CD4-positive, alpha-beta T cell treated with Interleukin-1 beta for 1 hour (primary cell): Measurements from ENCODE around the gene PRSS36.

ENCODE experiments used
- DNase-seq, 2 donors: peaks; one replicate each; pipeline ENCODE4 v3.0.0-alpha.2; 2020 to 2022

The PRSS36 gene

DNA sequence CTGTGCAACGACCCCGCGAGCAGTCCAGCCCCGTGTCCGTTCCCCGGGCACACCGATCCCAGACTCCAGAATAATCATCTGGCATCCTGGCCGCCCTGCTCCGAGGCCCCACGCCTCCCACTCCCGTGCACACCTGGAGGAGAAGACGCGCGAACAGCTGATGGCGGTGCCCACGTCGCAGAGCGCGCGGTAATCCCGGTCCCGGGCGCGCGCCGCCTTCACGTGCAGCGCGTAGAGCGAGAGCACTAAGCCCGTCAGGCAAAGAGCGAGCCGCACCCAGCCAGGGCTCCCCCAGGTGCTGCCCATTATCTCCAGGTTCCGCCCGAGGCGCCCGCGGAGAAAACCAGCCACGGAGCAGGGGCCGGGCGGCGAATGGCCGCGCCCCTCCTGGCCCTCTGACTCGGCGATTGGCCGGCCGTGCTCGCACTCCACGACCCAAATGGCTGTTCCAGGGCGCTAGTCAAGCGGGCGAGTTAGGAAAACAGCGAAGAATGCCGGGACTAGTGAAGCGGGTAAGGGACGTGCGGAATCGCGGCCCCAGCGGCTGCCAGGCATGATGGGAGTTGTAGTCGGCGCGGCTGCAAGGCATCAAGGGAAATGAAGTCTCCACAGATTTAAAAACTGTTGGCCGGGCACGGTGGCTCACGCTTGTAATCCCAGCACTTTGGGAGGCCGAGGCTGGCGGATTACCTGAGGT is 55.3 kb downstream of the PRSS36 start, which contains the start of gene VKORC1:
Gene VKORC1 (minus strand): TSS at position 374 of the 697 bp plus-strand sequence. CDS start 68 bp downstream, at position 306.
- peak; percentile 88 to 89 for DNase-seq

DNA sequence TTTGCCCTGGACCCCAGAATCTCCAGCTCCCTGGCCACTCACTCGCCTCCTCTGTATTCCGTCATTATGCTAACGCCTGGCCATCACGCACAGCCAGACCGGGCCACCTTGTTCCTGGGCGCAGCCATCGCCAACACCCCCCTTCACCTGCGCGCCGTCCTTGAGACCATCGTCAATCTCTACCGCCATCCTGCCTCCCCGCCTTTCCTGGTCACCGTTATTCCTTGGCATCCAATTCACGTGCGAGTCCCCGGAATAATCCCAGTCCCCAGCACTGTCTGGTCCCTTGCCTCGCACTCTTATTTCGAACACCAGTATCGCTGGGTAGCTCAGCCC is 55.8 kb downstream of the PRSS36 start:
- DNase-seq: no peak

DNA sequence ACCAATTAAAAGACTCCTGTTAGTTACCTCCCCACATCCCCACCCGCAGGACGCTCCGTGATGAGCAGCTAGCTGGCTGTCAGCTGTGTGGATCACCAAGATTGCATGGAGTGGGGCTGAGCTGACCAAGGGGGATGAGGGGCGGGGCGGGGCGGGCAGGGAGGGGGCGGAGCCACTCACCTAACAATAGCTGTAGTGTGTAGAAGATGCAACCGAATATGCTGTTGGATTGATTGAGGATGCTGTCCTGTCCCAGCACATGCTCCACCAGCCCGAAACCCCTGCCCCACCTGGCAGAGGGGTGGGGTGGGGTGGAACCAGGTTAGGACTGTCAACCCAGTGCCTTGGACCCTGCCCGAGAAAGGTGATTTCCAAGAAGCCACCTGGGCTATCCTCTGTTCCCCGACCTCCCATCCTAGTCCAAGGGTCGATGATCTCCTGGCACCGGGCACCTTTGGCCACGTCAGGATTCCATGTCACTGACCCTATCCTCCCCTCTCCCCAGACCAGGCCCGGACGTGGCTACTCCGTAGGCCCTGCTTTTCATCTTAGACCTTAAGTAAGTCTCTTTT is 56.6 kb downstream of the PRSS36 start:
- no peak for DNase-seq

DNA sequence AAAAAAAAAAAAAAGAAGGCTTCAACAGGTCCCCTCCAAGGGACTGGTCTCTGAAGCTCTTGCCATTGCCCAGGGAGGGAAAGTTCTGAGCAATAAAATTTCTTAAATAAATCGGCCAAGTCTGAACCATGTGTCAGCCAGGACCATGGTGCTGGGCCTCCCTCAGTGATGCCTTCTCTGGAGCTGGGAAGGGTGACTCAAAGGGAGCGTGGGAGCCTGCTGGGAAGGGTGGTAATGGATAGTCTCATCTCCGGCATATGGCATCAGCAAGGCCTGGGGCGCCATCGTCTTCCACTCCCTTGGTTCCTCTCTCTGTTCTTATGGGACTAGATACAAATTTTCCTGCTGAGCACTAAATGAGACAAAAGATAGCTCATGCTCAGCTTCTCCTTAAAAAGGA is 57.5 kb downstream of the PRSS36 start:
- DNase-seq: no peak

DNA sequence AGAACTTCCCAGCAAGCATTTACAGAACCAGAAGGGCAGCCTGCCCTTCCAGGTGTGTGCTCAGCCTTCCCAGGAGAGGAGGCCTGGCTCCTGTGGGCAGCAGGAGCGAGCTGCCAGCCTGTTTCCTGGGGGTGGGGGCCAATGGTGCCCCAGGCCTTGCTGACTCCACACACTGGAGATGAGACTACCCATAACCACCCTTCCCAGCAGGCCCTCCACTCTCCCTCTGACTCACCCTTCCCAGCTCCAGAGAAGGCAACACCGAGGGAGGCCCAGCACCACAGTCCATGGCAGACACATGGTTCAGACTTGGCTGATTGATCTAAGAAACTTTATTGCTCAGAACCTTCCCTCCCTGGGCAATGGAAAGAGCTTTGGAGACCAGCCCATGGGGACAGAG is 59.3 kb downstream of the PRSS36 start:
- no peak for DNase-seq

DNA sequence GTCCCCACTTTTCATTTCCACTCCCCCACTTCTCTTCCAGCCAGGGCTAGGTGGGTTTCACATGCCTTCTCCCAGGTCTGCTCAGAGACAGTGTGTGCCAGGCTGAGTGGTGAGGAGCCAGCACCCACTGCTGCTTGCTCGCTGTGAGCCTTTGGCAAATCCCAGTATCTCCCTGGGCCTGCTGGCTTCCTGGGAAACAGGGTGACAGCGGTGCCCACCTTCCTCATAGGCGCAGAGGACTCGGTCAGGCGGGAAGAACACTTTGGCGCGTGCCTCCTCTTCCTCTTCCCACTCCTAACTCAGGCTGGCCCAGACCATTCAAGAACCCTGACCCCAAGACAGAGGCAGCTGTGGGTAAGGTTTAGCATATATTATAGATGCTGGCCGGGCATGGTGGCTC is 60.7 kb downstream of the PRSS36 start:
- no peak for DNase-seq
